NCI-H460 (cell line): ENCODE data around the gene HOXD9. TPM values are rescaled to one million over a fixed set of nuclear protein-coding genes. Genes with fewer than 3 reads are reported as not detected.

Experiments
- DNase-seq: peaks from one replicate; pipeline ENCODE4 v3.0.0-alpha.2; 2016; ENCODE audit warnings: low read depth; ENCODE audit errors: extremely low read depth
- total RNA-seq: library from RNA; depleted of rRNA; stranded (reverse); fragments of >200 nt; shearing (Covaris generic); gene quantifications from 2 replicates; pipeline ENCODE4 v1.2.3, GENCODE V29; 2014

Gene HOXD9
- total RNA-seq, 1 experiment from 2014 or later: not detected

DNA sequence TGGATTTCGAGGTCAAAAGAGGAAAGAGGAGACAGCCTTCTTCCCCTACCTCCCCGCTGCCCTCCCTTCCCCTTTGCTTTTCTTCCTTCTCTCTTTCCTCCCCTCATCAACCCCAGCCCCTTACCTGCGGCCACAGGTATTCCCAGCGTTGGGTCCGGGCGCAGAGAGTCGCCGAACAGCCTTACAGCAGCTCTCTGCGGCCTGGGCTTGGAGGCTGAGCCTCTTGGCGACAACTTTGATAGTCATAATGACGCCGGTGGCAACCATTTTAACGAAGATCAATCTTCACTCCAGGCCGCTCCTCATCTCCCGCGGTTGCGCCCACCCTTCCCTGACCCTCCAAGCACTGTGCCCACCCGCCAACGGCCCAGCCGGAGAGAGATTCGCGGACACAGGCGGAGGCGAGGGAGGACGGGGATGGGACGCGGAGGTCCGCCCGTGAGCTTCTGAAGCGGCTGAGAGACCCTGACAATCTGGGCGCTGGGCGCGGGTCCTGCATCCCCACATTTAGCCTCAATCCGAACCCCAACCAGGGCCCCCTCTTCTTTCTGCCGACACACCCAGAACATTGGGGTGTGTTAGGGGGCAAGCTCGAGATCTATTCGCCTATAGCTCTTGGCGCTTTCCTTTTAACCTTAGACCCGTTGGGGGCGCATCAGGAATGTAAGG, 37.3 kb upstream of the HOXD9 start:
- DNase-seq: no peak

DNA sequence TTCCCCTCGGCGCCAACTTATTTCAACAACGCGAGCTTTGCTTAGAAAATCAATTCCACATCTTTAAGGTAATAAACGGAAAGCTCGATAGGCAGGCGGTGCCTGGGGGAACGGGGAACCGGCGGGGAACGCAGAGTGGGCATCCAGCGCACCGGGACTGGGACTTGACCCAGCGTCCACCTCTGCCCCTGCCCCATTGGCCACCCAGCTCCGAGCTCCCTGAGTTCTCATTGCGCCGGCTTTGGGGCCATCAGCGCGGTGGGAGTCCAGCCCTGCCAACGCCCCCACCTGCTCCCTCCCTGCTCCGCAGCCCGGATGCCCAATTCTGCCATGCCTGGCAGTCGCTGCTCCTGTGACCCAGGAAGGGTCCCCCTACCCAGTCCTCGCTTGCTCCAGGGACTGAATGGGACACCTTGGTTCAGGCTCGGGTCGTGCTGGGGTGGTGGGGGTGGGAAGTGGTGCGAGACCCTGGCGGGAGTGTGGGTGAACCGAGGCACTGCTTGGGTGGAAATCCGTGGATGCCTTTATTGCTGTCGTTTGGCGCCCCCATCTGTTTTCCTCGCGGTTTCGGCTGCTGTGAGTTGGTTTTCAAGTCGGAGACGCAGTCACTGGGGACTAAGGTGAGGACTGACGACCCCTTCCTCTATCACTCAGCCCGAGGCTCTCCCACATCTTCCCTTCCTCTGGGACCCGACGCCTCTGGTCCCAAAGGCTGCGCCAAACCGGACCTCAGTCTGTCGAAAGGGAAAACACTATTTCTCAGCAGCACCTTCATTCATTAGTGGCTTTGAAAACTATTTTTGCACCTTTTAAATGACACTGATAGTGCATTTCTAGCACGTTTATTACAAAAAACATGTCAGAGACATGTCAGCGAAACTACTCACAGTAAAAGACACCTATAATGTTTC, 36.4 kb upstream of the HOXD9 start:
- DNase-seq: peak; percentile 45

DNA sequence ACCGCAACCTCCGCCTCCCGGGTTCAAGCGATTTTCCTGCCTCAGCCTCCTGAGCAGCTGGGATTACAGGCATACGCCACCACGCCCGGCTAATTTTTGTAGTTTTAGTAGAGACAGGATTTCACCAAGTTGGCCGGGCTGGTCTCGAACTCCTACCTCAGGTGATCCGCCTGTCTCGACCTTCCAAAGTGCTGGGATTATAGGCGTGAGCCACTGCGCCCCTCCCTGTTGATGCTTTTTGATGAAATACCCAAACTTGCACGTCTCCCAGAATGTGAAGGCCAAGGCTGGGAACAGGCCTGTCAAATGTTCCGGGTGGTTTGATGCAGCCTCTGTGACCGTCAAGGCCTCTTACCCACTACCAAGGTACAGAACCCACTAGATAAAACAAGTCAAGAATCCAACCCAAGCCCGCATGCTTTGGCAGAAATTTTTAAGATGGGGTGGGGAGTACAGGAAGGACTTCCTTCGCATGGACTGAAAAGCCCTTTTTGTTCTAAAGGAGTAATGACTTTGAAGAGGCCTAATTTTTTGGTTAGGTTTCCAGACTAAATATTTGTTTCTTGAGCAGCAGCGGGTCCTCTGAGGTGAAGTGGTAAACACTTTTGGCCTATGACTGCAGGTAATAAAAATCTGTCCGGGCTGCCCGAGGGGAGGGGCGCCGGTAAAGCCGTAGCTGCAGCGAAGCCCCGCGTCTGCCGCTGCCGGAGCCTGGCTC, 35.0 kb upstream of the HOXD9 start:
- no peak for DNase-seq

DNA sequence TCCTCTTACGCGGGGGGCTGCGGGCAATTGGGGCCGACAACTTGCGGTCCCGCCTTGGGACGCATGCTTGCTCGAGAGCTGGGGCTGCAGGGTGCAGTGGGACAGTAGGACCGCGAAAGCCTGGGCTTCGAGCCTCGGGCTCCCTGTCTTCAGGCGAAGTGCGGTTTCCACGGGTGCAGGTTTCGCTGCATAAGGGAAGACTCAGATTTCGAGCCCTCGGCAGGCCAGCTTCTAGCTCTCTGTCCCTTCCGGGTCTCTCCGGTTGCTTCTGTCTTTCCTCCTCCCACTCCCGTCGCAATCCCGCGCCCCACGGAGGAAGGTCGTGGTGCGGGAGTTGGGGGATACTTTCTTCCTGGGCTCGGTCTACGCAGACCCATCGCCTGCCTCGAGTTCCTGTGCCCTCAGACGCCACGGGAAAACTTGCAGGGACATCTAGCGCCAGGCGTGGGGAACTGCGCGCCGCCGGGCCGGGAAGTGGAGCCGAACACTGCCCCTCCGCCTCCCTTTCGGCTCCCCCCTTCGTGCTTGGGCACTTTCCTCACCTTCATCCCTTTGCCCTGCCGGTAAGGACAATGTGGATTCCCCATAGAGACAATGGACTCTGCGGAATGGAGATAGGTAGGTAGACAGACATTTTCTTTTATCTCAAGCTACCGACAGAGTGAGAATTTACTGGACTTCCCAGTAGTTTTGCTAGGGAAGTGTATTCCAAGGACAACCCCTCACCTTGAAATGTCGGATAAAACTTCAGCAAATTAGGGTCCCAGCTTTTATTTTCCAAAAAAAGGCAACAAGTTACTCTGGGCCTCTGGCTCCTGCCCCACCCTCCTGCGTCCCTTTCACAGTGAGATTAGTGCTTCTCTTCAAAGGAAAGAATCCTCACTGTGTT, 34.2 kb upstream of the HOXD9 start:
- peak; percentile 68 for DNase-seq

DNA sequence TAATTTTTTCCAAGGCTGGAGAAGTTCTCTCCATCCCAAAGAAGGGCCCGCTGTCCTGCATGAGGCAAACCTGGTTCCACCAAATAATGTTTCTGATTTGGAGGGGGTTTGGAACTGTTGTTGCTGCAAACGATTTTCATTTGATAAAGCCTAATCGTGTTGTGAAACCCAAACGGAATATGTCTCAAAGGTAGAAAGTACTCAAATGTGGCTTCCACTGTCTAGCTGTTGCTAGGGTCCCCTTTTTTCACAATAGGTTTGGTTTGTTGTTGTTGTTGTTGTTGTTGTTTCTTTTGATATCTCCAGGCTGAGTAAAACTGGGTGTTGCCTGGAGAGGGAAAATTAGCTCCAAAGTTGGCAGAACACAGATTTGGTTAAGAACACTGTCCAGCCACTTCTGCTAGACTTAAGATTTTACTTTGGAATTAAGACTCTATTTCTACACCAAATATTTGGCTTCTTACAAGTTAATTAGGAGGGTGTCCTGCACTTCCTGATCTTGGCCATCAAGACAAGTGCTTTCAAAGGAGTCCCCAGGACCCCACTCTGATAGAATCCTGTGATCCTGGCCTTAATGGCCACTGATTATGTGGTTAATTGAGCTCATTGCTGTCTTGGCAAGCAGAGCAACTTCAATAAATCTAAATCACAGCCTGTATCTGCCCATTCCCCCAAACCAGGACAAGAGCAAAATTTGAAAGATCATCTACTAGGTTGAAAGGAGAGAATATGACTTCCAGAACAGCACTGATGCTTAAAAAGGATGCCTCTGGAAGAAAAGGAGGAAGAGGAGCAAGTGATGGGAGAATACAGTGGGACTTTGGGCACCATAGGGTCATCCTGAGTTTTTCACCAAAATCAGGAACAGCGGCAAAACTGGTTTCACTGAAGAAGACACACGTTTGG, 33.3 kb upstream of the HOXD9 start:
- DNase-seq: no peak

DNA sequence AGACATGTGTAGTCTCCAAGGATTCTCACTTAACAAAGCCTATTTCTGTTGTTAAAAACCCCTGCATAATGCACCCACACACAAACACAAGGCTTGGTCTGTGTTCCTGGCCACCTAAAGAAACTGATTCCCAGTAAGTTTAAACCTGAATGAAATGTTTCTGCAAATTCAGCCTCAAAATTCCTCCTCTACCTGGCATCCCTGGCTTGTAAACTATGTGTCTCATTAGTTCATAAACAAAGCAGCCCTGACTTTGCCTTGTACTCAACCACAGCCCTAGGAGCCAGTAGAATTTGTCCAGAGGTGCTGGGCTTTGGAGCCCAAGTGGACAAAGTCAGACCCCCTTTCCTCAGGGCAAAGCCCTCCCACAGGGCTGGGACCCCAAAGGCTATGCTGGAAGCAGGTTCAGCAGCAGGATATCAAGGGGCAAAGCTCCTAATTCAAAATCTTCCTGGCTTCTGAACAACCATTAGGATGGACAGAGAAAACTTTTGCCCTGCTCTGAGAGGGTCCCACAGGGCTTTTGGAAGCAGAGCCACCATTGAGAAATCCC, 32.6 kb upstream of the HOXD9 start:
- no peak for DNase-seq

DNA sequence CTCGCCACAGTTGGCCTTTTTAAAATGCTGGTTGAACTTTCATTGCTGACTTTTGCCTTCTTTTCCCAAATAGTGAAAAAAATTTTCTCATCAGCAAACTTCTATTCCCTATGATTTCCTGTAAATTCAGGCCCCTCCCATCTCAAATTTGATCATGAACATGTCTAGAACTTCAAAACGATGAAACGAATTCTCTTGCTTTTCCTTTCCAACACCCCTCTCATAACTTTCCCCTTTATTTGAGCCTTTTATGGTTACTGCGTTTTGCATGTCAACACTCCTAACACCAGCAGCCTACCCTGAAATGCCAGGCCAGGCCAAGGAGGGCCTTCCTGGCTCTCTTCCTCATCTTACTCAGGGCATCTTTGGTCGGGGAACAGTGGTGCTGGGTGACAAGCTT, 31.7 kb upstream of the HOXD9 start:
- DNase-seq: no peak

DNA sequence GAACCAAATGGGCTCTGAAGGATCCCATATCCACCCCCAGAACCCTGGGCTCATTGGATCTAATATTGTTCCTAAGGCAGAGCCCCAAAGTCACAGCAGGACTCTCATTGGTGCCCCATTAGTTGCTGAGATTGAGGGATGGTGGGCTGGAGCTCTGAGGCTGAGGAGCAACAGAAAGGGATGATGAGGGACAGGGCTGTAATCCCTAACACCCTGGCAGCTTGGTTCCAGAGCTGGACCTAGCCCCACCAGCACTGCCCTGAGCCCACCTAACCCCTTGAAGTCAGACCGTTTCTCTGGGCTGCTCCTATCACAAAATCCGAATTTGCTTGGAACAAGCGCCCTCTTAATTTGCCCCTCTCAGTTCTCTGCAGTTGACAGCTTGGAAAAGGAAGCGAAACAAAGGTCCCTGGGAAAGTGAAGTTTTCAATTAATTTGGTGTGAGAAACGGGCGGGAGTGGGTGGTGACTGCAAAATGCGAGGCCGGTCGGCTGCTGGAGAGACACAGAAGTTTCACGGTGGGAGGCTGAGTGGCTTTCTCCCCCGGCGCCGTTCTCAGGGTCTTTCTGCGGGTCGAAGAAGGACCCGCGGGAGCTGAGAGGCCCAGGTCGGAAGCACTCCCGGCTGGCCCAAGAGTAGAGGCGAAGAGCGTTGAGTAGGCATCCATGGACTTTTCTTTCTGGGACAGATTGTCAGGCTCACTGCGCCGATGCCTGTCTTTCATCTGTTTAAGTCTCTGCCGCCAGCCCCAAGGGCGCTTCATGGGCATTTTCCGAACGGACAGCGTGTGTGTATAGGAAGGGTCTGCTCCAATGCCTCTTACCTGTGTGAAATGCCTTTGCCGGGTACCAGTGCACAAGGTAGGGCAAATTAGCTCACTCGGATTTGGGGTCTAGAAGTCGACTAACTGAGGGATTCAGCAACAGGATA, 30.9 kb upstream of the HOXD9 start:
- DNase-seq: no peak

DNA sequence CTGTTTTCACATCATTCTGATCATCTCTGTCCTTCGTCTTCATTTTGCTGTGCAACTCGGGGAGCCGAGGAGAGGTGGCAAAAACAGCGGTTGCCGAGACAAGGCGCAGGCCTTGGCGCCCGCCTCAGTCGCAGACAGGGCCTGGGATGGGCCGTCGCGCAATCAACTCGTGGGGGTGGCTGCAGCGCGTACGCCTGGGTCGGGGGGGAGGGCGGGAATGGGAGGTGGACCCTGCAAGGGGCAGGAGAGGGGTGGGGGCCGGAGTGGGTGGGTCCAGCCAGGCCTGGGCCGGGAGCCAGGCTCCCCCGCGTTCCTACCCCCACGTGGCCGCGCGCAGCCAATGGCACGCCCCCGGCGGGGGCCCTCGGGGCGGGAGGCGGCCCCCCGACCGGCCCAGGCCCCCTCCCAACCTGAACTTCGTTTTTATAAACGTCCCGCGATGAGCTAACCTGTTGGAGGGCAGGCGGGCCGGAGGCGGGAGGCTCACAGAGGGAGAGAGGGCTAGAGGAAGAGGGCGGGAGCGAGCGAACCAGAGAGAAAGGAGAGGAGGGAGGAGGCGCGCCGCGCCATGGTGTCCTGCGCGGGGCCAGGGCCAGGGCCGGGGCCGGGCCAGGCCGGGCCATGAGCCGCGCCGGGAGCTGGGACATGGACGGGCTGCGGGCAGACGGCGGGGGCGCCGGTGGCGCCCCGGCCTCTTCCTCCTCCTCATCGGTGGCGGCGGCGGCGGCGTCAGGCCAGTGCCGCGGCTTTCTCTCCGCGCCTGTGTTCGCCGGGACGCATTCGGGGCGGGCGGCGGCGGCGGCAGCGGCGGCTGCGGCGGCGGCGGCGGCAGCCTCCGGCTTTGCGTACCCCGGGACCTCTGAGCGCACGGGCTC, 30.0 kb upstream of the HOXD9 start, which contains the start of gene HOXD13:
TSS of gene HOXD13 (plus strand) at position 452 of the 875 bp plus-strand sequence. CDS start at position 622, 170 bp downstream.
- no peak for DNase-seq

DNA sequence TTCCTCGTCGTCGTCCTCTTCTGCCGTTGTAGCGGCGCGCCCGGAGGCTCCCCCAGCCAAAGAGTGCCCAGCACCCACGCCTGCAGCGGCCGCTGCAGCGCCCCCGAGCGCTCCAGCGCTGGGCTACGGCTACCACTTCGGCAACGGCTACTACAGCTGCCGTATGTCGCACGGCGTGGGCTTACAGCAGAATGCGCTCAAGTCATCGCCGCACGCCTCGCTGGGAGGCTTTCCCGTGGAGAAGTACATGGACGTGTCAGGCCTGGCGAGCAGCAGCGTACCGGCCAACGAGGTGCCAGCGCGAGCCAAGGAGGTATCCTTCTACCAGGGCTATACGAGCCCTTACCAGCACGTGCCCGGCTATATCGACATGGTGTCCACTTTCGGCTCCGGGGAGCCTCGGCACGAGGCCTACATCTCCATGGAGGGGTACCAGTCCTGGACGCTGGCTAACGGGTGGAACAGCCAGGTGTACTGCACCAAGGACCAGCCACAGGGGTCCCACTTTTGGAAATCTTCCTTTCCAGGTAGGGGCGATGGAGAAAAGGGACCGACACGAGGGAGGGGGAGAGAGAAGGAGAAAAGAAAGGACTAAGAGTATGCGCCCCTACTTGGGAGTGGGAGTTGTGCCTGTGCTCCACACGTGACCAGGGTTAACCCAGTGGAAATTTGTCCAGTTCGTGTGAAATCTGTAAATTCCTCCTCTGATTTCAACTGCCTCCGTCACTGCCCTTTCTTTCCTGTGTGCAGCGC, 29.2 kb upstream of the HOXD9 start:
- no peak for DNase-seq

DNA sequence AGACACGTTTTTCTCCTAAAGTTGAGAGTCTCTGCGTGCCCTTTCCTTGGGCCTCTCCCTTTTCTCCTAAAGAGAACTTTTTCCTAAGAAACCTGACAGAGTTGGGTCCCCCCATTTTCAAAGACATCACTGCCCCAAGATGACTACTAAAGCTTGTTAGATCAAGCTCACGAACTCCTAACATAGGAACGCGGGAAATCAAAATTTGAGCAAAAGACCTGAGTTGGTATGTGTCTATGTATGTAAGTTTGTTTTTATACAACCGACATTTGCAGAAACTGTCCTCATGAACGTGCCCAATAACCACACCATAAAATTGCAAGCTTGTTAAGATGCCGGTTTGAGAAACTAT, 28.6 kb upstream of the HOXD9 start:
- DNase-seq: no peak

DNA sequence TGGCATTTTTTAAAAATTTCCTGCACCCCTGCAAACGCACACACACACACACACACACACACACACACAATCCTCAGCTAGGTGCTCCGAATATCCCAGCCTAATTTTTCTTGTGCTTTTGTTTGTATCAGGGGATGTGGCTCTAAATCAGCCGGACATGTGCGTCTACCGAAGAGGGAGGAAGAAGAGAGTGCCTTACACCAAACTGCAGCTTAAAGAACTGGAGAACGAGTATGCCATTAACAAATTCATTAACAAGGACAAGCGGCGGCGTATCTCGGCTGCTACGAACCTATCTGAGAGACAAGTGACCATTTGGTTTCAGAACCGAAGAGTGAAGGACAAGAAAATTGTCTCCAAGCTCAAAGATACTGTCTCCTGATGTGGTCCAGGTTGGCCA, 28.2 kb upstream of the HOXD9 start:
- DNase-seq: no peak

DNA sequence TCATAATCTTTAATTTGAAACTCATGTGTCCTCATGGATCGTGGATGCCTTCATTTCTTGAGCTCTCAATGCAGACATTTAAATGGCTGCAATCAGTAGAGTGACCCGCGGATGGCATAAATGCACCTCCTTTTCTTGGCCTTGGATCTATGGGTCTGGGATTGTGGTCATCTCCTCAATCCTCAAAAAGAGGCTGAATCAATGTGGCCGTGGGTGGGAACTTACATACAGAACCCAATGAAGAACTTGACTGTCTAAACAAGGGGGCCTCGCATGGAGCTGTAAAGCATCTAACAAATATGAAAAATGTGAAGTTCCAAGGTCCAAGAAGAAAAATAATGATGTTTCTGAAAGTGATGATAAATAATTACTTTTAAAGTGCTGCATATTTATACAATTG, 27.1 kb upstream of the HOXD9 start:
- no peak for DNase-seq

DNA sequence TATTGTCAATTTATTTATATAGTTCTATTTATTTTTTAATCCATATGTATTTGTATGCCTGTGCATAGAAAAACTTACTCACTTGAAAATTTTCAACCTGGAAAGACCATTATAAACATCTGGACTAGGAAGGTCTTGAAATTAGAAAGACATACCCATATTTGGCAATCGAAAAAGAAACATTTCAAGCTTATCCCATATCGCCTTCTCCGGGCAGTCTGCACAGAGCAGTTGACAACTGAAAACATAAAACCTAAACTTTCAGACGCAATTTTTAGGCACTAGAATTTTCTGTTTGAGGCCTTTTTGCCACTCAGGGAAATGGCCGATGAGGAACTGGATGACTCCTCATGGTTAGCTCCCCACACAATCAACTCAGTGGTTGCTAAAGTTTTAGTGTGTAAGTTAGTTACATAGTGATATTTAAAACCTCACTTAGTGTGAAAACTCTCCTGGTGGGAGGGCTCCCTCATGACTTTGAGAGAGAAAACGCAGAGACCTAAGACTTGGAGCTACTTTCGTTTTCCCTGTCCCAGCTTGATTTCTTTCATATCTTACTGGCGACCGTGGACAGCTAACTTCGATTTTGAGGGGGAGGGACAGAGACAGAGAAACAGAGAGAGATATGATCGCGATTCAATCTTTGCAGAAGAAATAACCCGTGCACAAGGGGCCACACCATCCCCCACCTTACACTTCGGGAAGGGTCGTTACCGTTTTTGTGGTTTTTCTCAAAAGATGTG, 26.1 kb upstream of the HOXD9 start:
- no peak for DNase-seq

DNA sequence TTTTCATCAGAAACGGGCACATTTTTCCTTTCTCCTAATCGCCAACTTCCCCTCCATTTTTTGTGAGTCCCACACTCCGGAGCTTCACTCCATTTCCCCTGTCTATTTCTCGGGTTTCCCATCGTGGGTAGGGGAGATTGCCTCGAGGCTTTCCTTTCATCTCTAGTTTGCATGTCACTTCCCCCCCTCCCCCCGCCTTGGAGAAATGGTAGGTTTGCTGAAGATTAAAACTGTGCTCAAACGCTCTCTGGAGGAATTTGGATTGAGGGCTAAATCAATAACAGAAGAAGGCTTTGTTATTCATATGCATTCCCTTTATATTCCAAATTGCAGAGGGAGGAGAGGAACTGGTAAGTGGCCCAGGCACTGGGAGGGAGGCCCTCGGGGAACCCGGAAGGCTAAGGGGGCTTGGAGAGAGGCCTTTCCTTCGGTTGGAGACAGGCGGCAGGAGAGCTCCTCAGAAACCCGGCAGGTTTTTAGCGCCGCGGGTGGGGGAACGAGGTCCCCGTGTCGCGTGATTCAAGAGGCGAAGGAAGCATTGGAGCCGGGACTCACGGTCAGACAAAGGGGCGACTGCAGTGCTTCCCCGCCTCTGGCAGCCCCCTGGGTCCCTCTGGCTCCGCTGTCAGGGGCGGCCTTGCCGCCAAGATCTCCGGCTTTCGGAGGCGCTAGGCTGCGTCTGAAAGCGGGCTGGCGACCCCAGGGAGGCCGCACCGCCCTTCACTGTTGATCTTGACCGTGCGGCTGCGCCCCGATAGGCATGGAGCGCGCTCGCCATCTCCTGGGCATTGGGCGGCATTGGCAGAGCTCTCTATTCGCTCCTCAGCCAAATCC, 25.3 kb upstream of the HOXD9 start:
- DNase-seq: peak; percentile 87
